HG02678 (cell line): ENCODE results near the gene PTPRM.

Experiments used
- ATAC-seq: cut with Tn5 transposase; IDR thresholded peaks from one replicate; pipeline ENCODE4 v1.9.1; 2021; ENCODE audit warnings: mild to moderate bottlenecking, moderate library complexity; ENCODE audit not compliant: unreplicated experiment

The PTPRM gene

DNA sequence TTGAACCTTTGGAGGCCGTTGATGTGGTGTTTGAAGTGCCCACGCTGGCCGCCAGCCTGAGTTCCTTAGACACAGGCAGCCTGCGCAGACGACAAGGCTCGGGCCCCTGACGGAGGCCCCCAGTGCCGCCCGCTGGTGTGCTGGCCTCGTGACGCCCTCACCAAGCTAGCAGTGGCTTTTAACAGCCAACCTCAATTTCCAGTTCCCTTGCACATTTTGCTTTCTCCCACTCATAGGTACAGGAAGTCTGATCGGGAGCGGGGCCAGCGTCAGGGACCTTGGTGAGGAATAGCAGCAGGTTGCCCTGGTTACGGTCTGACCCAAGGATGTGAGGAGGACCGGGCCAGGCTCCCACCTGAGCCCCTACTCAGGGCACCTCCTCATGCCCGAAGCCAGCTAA lies 834.5 kb downstream of the PTPRM start:
- no peak for ATAC-seq

DNA sequence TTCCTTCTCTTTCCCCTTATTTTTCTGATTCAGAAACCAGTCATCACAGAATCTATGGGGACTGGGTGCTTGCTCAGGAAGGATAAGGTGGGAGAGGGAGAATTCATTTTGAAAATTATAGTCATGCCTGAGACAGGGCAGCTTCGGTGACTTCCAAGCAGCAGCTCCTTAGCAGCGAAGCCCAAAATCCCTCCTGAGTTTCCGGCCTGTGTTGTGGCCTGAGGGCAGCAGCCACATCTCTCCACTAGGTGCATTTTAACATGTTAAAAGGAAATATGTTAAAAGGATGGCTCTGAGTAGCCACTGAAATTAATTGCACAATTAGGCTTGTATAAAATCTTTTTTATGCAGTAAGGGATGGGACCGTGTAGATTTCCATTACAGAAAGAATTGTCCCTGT lies 835.1 kb downstream of the PTPRM start:
- no peak for ATAC-seq

GRCh38 chr18:8403713-8404112 lies 836.6 kb downstream of the PTPRM start:
- ATAC-seq = no peak

- no peak for ATAC-seq
Measured at GRCh38 chr18:8406186-8406867, 839.2 kb downstream of the PTPRM start.

DNA sequence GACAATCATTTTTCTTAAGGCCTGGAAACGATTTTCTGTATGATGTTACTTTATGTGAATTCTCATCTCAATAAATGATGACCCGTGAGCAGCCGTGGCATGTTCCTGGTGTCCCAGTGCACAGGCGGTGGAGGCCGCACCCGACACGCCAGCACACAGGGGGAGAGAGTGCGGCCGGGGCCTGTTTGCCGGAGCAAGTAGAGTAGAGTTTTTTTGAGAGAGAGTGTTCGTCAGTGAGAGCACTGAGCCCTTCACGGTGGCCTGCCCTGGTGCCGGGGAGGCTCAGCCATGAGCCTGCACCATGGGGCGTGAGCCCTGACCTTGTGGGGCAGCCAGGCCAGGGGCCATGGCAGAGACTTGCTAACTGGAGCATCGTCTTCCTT lies 839.7 kb downstream of the PTPRM start:
- ATAC-seq = no peak

DNA sequence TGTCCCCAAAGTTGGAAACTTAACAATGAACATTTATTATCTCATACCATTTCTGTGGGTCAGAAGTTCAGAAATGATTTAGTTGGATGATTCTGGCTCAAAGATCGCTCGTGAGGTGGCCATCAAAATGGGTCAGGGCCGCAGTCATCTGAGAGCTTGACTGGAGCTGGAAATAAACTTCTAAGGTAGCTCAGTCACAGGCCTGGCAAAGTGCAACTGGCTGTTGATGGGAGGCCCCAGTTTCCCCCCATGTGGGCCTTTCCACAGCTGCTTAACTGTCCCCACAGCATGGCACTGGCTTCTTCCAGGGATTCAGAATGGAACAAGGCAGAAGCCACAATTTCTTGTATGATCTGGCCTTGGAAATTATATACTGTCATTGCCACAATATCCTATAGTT lies 842.0 kb downstream of the PTPRM start:
- ATAC-seq = no peak

GRCh38 chr18:8411492-8411891 lies 844.4 kb downstream of the PTPRM start:
- ATAC-seq = no peak

- ATAC-seq = no peak
Measured at GRCh38 chr18:8412117-8412516, 845.0 kb downstream of the PTPRM start.

DNA sequence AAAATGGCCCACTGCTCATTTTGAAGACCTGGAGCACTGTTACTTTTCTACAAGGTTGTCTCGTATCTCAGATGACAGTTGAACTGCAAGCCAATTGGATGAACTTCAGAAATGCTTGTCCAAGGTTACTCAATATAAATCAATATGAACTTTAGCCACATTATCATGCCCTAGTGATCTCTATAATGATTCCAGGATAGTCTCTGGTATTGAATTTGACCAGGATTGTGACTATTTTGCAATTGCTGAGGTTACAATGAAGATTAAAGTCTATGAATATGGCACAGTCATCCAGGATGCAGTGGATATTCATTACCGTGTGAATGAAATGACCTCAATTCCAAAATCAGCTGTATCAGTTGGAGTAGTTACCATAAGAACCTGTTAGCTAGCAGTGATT lies 846.1 kb downstream of the PTPRM start:
- no peak for ATAC-seq

- ATAC-seq = no peak
Measured at GRCh38 chr18:8413751-8414150, 846.6 kb downstream of the PTPRM start.

- no peak for ATAC-seq
Measured at GRCh38 chr18:8416212-8417019, 849.3 kb downstream of the PTPRM start.

DNA sequence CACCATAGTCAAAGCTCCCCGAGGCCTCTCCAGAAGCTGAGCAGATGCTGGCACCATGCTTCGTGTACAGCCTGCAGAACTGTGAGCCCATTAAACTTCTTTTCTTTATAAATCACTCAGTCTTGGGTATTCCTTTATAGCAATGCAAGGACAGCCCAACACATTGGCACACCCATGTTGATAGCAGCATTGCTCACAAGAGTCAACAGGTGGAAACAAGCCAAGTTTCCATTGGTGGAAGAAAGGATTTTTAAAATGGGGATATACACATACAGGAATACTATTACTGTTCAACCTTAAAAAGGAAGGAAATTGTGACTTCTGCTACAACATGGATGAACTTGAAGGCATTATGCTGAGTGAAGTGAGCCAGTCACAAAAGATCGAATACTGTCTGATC lies 855.3 kb downstream of the PTPRM start:
- no peak for ATAC-seq

- ATAC-seq = no peak
Measured at GRCh38 chr18:8423051-8423557, 856.0 kb downstream of the PTPRM start.

DNA sequence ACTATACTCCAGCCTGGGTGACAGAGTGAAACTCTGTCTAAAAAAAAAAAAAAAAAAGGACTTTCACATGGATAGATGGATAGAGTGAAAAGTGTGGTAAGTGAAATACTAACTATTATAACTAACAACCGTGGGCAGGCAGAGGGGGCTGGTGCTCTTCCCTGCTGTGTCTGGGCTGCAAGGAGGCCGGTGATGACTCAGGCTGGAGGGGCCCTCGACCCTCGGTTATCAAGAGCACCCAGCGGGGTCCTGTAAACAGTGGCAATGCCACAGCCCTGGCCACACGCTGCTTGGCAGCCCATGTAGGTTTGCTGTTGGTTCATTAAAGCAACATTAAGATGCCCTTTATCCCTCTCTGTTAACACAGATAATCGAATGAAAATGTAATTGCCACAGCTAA lies 857.4 kb downstream of the PTPRM start:
- no peak for ATAC-seq

GRCh38 chr18:8424917-8425725 lies 858.0 kb downstream of the PTPRM start:
- ATAC-seq = no peak

DNA sequence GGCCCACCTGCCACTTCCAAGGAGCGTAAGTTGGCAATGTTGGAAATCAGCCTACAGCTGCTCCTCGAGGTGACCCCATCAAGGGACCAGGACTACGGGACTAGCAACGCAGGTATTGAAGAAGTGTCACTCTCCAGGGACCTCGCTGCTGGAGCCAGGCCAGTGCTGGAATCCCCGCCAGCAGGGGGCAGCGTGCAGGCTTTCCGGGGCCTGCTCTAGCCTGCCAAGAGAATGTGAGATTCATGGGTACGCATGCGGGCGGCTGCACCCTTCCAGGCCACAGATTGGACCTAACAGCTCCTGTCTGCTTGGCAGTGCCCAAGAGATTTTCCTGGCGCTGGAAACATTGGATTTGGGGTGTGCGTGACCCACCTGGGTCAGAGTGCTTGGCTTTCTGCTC lies 859.3 kb downstream of the PTPRM start:
- no peak for ATAC-seq

- no peak for ATAC-seq
Measured at GRCh38 chr18:8427339-8427738, 860.2 kb downstream of the PTPRM start.

GRCh38 chr18:8428951-8429350 lies 861.8 kb downstream of the PTPRM start:
- ATAC-seq = no peak

DNA sequence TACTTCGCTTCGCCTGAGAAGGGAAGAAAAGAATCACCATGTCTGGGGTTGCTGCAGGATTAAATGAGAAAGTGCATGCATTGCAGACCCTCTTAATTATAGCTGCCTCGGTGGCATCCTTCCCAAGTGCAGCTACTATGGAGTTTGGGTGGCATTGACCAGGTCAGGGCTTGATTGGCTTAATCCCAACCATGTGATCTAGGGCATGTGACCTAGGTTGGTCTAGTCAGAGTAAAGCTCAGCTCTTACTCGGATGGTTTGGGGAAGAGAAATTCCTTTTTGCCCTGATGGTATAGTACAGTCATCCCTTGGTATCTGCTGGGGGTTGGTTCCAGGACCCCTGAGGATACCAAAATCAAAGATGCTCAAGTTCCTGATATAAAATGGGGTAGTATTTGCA lies 863.9 kb downstream of the PTPRM start:
- ATAC-seq = no peak

GRCh38 chr18:8433323-8433722 lies 866.2 kb downstream of the PTPRM start:
- no peak for ATAC-seq

GRCh38 chr18:8433771-8434170 lies 866.7 kb downstream of the PTPRM start:
- ATAC-seq = no peak

- ATAC-seq = no peak
Measured at GRCh38 chr18:8435376-8435775, 868.3 kb downstream of the PTPRM start.
